Kidney epithelial cell (primary cell): ENCODE results near the gene AP3S1. TPM values are rescaled to one million over a fixed set of nuclear protein-coding genes. Genes with fewer than 3 reads are reported as not detected.

Experiments
- DNase-seq: peaks from one replicate; pipeline ENCODE4 v3.0.0-alpha.2; 2010; ENCODE audit warnings: low read depth
- H3K27me3 ChIP-seq: 2 replicates; pipeline ENCODE4 v1.6.0; 2011; ENCODE audit warnings: low read length; ENCODE audit not compliant: control insufficient read depth, insufficient read depth
- H3K36me3 ChIP-seq: 2 replicates; pipeline ENCODE4 v1.5.1; 2011; ENCODE audit warnings: low read length; ENCODE audit not compliant: control insufficient read depth, insufficient read depth
- H3K4me3 ChIP-seq: 2 replicates; pipeline ENCODE4 v1.5.1; 2011; ENCODE audit warnings: low read depth, mild to moderate bottlenecking, control low read depth, low read length
- total RNA-seq: library from RNA; depleted of rRNA; stranded (reverse); fragments of >200 nt; gene quantifications from 2 replicates; pipeline ENCODE4 v1.2.3, GENCODE V29; 2015
- TF ChIP-seq, protein P1 (sequence below): IDR thresholded peaks from 2 replicates; pipeline ENCODE4 v1.5.1; 2011; ENCODE audit warnings: mild to moderate bottlenecking, moderate library complexity, low read length, control low read depth, inconsistent platforms; ENCODE audit not compliant: insufficient read depth, poor library complexity, severe bottlenecking

Gene AP3S1
- total RNA-seq, 1 donor from 2014 or later: 208 TPM

DNA sequence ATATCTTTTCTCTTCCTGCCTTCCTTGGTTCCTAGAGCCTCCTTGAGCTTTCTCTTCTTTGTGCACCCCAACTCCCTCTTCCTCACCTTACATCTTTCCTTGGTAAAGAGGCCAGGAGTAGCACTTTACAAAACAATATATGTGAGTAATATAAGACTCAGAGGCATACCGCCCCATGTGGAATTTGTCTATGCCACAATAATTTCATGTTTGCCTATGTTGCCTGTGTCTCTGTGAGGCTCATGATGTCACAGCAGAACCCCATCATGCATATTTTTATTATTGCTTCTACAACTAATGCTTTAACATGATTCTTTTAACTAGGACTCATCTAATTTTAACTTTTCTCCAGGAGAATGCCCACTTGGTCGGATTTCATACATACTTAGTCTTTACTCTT, 105.5 kb downstream of the AP3S1 start:
- TF ChIP-seq, protein P1, sequence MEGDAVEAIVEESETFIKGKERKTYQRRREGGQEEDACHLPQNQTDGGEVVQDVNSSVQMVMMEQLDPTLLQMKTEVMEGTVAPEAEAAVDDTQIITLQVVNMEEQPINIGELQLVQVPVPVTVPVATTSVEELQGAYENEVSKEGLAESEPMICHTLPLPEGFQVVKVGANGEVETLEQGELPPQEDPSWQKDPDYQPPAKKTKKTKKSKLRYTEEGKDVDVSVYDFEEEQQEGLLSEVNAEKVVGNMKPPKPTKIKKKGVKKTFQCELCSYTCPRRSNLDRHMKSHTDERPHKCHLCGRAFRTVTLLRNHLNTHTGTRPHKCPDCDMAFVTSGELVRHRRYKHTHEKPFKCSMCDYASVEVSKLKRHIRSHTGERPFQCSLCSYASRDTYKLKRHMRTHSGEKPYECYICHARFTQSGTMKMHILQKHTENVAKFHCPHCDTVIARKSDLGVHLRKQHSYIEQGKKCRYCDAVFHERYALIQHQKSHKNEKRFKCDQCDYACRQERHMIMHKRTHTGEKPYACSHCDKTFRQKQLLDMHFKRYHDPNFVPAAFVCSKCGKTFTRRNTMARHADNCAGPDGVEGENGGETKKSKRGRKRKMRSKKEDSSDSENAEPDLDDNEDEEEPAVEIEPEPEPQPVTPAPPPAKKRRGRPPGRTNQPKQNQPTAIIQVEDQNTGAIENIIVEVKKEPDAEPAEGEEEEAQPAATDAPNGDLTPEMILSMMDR: no peak

DNA sequence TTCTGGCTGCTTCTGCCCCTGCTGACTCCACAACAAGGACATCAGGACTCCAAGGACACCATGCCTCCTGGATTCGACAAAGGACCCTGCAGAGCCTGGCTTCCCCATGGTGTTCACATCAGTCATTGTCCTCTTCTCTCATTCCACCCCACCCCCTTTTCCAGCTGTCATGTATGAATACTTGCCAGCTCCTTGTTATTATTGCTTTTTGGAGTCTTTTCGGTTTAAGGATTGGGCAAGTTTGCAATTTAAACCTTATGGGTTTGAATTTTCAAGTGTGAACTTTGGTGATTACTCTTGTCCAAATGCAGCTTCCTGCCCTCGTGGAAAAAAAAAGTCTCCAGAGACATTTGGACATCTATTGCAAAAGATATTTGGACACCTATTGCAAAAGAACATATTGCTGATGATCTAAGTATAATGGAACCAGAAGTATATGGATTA, 106.4 kb downstream of the AP3S1 start:
- no peaks in the 10 kb centered on the region for H3K27me3 ChIP-seq
- H3K36me3 ChIP-seq: no peaks in the 10 kb centered on the region
- DNase-seq: no peak
- TF ChIP-seq, protein P1: no peak
- no peak overlapping the region for H3K4me3 ChIP-seq

More for the DNA sequence above, 105.5 kb downstream of the AP3S1 start:
- Histone ChIP-seq H3K4me3 (no peak overlapping the region), H3K36me3 (no peaks in the 10 kb centered on the region), H3K27me3 (no peaks in the 10 kb centered on the region)
- DNase-seq: no peak

DNA sequence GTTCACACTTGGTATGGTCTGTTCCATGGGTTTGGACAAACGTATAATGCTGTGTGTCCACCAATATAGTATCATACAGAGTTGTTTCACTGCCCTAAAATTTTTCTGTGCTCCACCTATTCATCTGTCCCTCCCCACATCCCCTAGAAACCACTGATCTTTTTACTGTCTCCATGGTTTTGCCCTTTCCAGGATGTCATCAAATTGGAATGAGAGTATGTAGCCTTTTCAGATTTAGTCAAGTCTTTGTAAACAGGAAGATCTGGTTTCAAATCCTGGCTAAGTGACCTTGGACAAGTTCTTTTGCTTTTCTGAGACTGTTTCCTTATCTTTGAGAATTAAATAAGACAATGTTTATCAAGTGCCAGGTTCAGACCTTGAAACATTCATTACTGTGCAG, 107.4 kb downstream of the AP3S1 start:
- no peak overlapping the region for H3K4me3 ChIP-seq
- TF ChIP-seq, protein P1: no peak
- no peaks in the 10 kb centered on the region for H3K36me3 ChIP-seq
- no peaks in the 10 kb centered on the region for H3K27me3 ChIP-seq
- no peak for DNase-seq

DNA sequence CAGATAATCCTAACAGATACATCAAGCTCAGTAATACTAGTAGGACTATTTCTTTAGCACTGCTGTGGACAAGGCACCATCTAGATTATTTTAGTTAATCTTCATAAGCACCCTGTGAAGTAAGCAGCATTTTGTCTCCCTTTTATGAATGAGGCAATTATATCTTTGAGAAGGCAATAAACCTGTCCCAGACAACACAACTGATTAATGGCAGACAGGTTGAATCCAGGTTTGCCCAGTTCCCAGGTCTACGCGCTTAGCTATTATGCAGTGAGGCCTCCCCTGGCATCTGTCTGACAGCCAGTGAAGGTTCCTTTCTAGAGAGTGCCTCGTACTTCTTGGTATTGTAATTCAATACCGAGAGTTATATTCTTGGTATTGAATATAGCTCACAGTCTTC, 110.9 kb downstream of the AP3S1 start:
- no peak overlapping the region for H3K4me3 ChIP-seq
- no peaks in the 10 kb centered on the region for H3K27me3 ChIP-seq
- no peaks in the 10 kb centered on the region for H3K36me3 ChIP-seq
- TF ChIP-seq, protein P1: no peak
- DNase-seq: no peak

DNA sequence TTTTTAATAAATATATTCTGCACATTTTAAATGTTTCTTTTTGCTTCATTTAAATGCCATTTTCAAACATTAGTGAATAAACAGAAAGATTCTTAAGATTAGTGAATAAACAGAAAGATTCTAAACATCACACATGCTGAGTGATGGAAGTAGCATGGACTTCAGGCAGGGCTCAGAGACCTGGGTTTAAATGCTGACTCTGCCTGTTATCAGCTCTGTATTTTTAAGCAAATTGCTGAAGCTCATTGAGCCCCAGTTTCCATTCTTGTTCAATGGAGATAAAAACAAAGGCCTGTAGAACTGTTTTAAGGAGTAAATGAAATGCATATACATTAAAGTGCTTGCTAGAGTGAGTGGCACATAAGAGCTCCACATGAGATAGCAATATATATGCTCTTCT, 112.4 kb downstream of the AP3S1 start:
- Histone ChIP-seq H3K4me3 (no peak overlapping the region), H3K27me3 (no peaks in the 10 kb centered on the region), H3K36me3 (no peaks in the 10 kb centered on the region)
- TF ChIP-seq, protein P1: no peak
- no peak for DNase-seq

DNA sequence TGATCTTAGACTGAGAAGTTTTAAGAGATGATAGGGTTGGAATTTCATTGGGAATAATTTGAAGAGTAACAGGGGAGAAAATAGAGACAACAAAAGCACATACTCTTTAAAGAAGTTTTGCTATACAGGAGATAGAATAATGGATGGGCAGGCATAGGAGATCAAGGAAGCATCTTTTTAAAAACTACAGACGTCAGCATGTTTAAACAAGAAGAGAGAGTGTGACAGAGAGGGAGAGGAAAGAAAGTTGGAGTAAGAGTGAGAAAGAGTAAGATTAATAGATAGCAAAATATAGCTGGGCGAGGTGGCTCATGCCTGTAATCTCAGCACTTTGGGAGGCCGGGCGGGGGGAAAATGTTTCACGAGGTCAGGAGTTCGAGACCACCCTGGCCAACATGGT, 115.2 kb downstream of the AP3S1 start:
- H3K4me3 ChIP-seq: no peak overlapping the region
- TF ChIP-seq, protein P1: no peak
- DNase-seq: no peak
- peaks cover 6% of the 10 kb centered on the region for H3K27me3 ChIP-seq
- H3K36me3 ChIP-seq: no peaks in the 10 kb centered on the region
